Heart left ventricle (tissue), 13 donors: ENCODE measurements around the gene PASK.

Source experiments
- POLR2A ChIP-seq, 2 donors: fragments of 450-650 bp; IDR thresholded peaks; one replicate each; pipeline ENCODE4 v1.6.1; 2017; ENCODE audit warnings: antibody characterized with exemption in 2 of 2, mild to moderate bottlenecking in 2 of 2, moderate library complexity in 2 of 2
- TF ChIP-seq, protein P1 (sequence below), 12 donors: fragments of 200-600 bp; sonication (generic) in 4 of 12; IDR thresholded peaks; one replicate each; pipeline versions ENCODE4 v1.5.0 to v1.8.0; 2018 to 2022; ENCODE audit warnings: antibody characterized with exemption in 12 of 12, mild to moderate bottlenecking in 5 of 12
- donor health status: ischemic (EF 13 %, LVEDD 7.1; RV severe dilation, severe dysfunction).
- donor health status: DM: no; HTN: yes; CAD: no.
- donor health status: DM: no; HTN: no; CAD: no.
- donor health status: ischemic (EF 25% LVEDD 6.9; RV normal size, moderate dysfunction).
- donor health status: ischemic (EF 25% LVEDD 5.7; RV mildly dilated, moderate dysfunction).
- donor health status: ischemic (EF 35%, LVEDD 5.7; RV mildly dilated, moderate dysfunction).
- donor health status: nonischemic (EF 11% LVEDD 7.7; RV severe dilation, severe dysfunction).
- donor health status: DM: yes; HTN: yes; CAD: no.
- donor health status: PGD.
- donor health status: ischemic (EF 29% LVEDD 5.4; RV normal size, mild dysfunction).
- donor health status: nonischemic (EF 23%, LVEDD 6.1; RV moderate dilation, normal function).

- TF ChIP-seq, protein P1, sequence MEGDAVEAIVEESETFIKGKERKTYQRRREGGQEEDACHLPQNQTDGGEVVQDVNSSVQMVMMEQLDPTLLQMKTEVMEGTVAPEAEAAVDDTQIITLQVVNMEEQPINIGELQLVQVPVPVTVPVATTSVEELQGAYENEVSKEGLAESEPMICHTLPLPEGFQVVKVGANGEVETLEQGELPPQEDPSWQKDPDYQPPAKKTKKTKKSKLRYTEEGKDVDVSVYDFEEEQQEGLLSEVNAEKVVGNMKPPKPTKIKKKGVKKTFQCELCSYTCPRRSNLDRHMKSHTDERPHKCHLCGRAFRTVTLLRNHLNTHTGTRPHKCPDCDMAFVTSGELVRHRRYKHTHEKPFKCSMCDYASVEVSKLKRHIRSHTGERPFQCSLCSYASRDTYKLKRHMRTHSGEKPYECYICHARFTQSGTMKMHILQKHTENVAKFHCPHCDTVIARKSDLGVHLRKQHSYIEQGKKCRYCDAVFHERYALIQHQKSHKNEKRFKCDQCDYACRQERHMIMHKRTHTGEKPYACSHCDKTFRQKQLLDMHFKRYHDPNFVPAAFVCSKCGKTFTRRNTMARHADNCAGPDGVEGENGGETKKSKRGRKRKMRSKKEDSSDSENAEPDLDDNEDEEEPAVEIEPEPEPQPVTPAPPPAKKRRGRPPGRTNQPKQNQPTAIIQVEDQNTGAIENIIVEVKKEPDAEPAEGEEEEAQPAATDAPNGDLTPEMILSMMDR (IDR thresholded peaks at IDR 0.05) = no peak
- no peak for TF ChIP-seq POLR2A (IDR thresholded peaks at IDR 0.05)
Measured at GRCh38 chr2:241157841-241158545, 8.7 kb upstream of the PASK start.
